Measurements from ENCODE around the gene MAD1L1. TPM values are rescaled to one million over a fixed set of nuclear protein-coding genes. Genes with fewer than 3 reads are reported as not detected.

MAD1L1 gene
- total and polyA plus RNA-seq, 4 donors, result 12.8 to 20.7 (median 16.5) TPM

- WGBS, result 89% methylated on average over 40 of the region's 40 CpGs
- Histone ChIP-seq H3K4me3 (ENCODE audit: low read depth in 1 of 3, low read length in 3 of 3) (no peak overlapping the region), H3K4me1 (ENCODE audit: control insufficient read depth in 4 of 4, insufficient read depth in 4 of 4, low read length in 3 of 4) (peaks cover 10 to 53% (median 30%) of the 10 kb centered on the region in 4 donors), H3K9me3 (ENCODE audit: control insufficient read depth in 4 of 4, low read length in 3 of 4) (no peaks in the 10 kb centered on the region), H3K27ac (ENCODE audit: low read depth in 1 of 2, low read length in 2 of 2) (peak overlapping the region; percentile 55 to 82), H3K27me3 (ENCODE audit: control insufficient read depth in 4 of 4, insufficient read depth in 4 of 4, low read length in 3 of 4) (no peaks in the 10 kb centered on the region), H3K9ac (ENCODE audit: low read depth in 1 of 2, low read length in 2 of 2) (no peak overlapping the region), H3K36me3 (ENCODE audit: control insufficient read depth in 4 of 4, insufficient read depth in 3 of 4, low read depth in 1 of 4, low read length in 3 of 4) (peaks cover 0 to 2% (median 0%) of the 10 kb centered on the region in 4 donors)
- no peak for DNase-seq (ENCODE audit: low spot score)
- TF ChIP-seq FOXA1 (IDR thresholded peaks at IDR 0.05) (no peak), NR2F2 (IDR thresholded peaks at IDR 0.05) (no peak), REST (IDR thresholded peaks at IDR 0.05) (no peak)
These were observed 380.0 kb downstream of the MAD1L1 start for GRCh38 chr7:1852517-1853430.

GRCh38 chr7:1851721-1852516, 380.8 kb downstream of the MAD1L1 start:
- TF ChIP-seq TAF1 (conservative IDR thresholded peaks at IDR 0.05) (no peak), HNF4A (conservative IDR thresholded peaks at IDR 0.05) (peak in 1 of 2 donors; percentile 8)
- Histone ChIP-seq H3K9ac (ENCODE audit: low read depth in 1 of 2, low read length in 2 of 2) (peak overlapping the region in 1 of 2 donors; percentile 58), H3K9me3 (ENCODE audit: control insufficient read depth in 4 of 4, low read length in 3 of 4) (no peaks in the 10 kb centered on the region), H3K4me1 (ENCODE audit: control insufficient read depth in 4 of 4, insufficient read depth in 4 of 4, low read length in 3 of 4) (peaks cover 10 to 51% (median 30%) of the 10 kb centered on the region in 4 donors), H3K4me3 (ENCODE audit: low read depth in 1 of 3, low read length in 3 of 3) (no peak overlapping the region), H3K36me3 (ENCODE audit: control insufficient read depth in 4 of 4, insufficient read depth in 3 of 4, low read depth in 1 of 4, low read length in 3 of 4) (peaks cover 0 to 2% (median under 1%) of the 10 kb centered on the region in 4 donors), H3K27me3 (ENCODE audit: control insufficient read depth in 4 of 4, insufficient read depth in 4 of 4, low read length in 3 of 4) (no peaks in the 10 kb centered on the region), H3K27ac (ENCODE audit: low read depth in 1 of 2, low read length in 2 of 2) (peak overlapping the region; percentile 78 to 80)
- 77% methylated on average over 26 of the region's 26 CpGs for WGBS
- DNase-seq (ENCODE audit: low spot score), result no peak

- no peak for DNase-seq (ENCODE audit: low spot score)
- Histone ChIP-seq H3K9ac (ENCODE audit: low read depth in 1 of 2, low read length in 2 of 2) (peak overlapping the region in 1 of 2 donors; percentile 58), H3K4me1 (ENCODE audit: control insufficient read depth in 4 of 4, insufficient read depth in 4 of 4, low read length in 3 of 4) (peaks cover 10 to 51% (median 30%) of the 10 kb centered on the region in 4 donors), H3K27ac (ENCODE audit: low read depth in 1 of 2, low read length in 2 of 2) (peak overlapping the region; percentile 78 to 80), H3K36me3 (ENCODE audit: control insufficient read depth in 4 of 4, insufficient read depth in 3 of 4, low read depth in 1 of 4, low read length in 3 of 4) (peaks cover 0 to 2% (median under 1%) of the 10 kb centered on the region in 4 donors), H3K4me3 (ENCODE audit: low read depth in 1 of 3, low read length in 3 of 3) (no peak overlapping the region), H3K9me3 (ENCODE audit: control insufficient read depth in 4 of 4, low read length in 3 of 4) (no peaks in the 10 kb centered on the region), H3K27me3 (ENCODE audit: control insufficient read depth in 4 of 4, insufficient read depth in 4 of 4, low read length in 3 of 4) (no peaks in the 10 kb centered on the region)
- TF ChIP-seq HNF4A (conservative IDR thresholded peaks at IDR 0.05), result no peak
- TF ChIP-seq SP1 (IDR thresholded peaks at IDR 0.05), result no peak
- TF ChIP-seq REST (IDR thresholded peaks at IDR 0.05), result peak; percentile 1
- TF ChIP-seq ZBTB33 (IDR thresholded peaks at IDR 0.05), result no peak
- no peak for TF ChIP-seq CTCF (IDR thresholded peaks at IDR 0.05; ENCODE audit: low read depth, low read length, missing input control)
- no peak for TF ChIP-seq NR2F2 (IDR thresholded peaks at IDR 0.05)
- WGBS, result 75% methylated on average over 31 of the region's 31 CpGs
These were observed 381.7 kb downstream of the MAD1L1 start for GRCh38 chr7:1850976-1851571.
